Prostate gland (tissue), 2 donors: Measurements from ENCODE around the gene SLC39A11. TPM values are rescaled to one million over a fixed set of nuclear protein-coding genes. Genes with fewer than 3 reads are reported as not detected.

ENCODE experiments used
- DNase-seq: peaks from one replicate; pipeline ENCODE4 v3.0.0-alpha.2; 2019; ENCODE audit warnings: low spot score
- H3K27ac ChIP-seq, 2 donors: fragments of 200-600 bp; sonication (generic); 2 replicates each; pipeline ENCODE4 v1.5.1; 2017 to 2019
- H3K27me3 ChIP-seq: fragments of 200-600 bp; sonication (generic); replicated peaks from 2 replicates; pipeline ENCODE4 v1.5.1; 2019; ENCODE audit not compliant: insufficient read depth
- H3K36me3 ChIP-seq, 2 donors: fragments of 200-600 bp; sonication (generic); 1 replicate in 1 of 2; 2 replicates in 1 of 2; pipeline versions ENCODE4 v1.5.1 to v1.8.1; 2017 to 2019
- H3K4me1 ChIP-seq: fragments of 200-600 bp; sonication (generic); replicated peaks from 2 replicates; pipeline ENCODE4 v1.5.1; 2019
- H3K4me3 ChIP-seq, 2 donors: fragments of 200-600 bp; sonication (generic); 2 replicates each; pipeline ENCODE4 v1.5.1; 2017 to 2019
- H3K9me3 ChIP-seq: fragments of 200-600 bp; sonication (generic); 2 replicates; pipeline ENCODE4 v1.5.1; 2017
- POLR2A ChIP-seq: fragments of 450-650 bp; IDR thresholded peaks from one replicate; pipeline ENCODE4 v1.6.1; 2016; ENCODE audit warnings: antibody characterized with exemption, mild to moderate bottlenecking
- POLR2AphosphoS5 ChIP-seq: sonication (generic); formaldehyde crosslinking; IDR thresholded peaks from one replicate; pipeline ENCODE4 v1.6.1; 2017; ENCODE audit warnings: antibody characterized with exemption
- WGBS: methylation state at CpG from one replicate; pipeline ENCODE4 v1.1.5; 2018; 5-methylcytosine and 5-hydroxymethylcytosine counted together
- intact Hi-C: fragments of 100-400 bp; cut with DNase I; formaldehyde crosslinking; loops from one replicate; pipeline ENCODE4 v1.14.2; 2022
- total RNA-seq, 2 donors: library from RNA; depleted of rRNA; stranded (reverse); fragments of >200 nt; gene quantifications; one replicate each; pipeline ENCODE4 v1.1.0, GENCODE V29; 2016
- TF ChIP-seq, protein P1 (sequence below), 4 experiments: fragments of 200-600 bp in 2 of 4; fragments of 450-650 bp in 2 of 4; sonication (generic) in 2 of 4; IDR thresholded peaks; 1 replicate in 3 of 4; 2 replicates in 1 of 4; pipeline ENCODE4 v1.5.1; 2016 to 2019; ENCODE audit warnings: antibody characterized with exemption in 4 of 4, mild to moderate bottlenecking in 2 of 4, moderate library complexity in 2 of 4

The SLC39A11 gene
- total RNA-seq, 2 donors from 2014 or later, result 15.1 to 29.7 TPM

DNA sequence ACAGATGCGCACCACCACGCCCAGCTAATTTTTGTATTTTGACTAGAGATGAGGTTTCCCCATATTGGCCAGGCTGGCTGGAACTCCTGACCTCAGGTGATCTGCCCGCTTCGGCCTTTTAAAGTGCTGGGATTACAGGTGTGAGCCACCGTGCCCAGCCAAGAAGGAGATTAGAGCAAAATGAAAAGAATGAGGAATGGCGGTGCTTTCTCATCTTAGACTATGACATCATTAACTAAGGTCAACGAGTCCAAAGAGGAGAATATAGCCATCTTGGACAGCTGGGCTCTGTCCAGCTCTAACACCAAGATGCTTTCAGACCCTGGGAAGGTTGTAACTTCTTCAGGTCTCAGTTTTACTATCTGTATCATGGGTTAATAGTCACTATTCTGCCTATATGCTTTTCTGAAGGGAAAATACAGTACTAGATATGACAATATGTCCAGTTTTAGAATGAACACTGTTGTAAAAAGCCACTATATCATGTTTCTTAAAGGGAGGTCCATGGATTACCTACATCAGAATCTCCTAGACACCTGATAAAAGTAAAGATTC, 76.7 kb downstream of the SLC39A11 start:
- intact Hi-C loops, result no loop called here
- TF ChIP-seq, protein P1, sequence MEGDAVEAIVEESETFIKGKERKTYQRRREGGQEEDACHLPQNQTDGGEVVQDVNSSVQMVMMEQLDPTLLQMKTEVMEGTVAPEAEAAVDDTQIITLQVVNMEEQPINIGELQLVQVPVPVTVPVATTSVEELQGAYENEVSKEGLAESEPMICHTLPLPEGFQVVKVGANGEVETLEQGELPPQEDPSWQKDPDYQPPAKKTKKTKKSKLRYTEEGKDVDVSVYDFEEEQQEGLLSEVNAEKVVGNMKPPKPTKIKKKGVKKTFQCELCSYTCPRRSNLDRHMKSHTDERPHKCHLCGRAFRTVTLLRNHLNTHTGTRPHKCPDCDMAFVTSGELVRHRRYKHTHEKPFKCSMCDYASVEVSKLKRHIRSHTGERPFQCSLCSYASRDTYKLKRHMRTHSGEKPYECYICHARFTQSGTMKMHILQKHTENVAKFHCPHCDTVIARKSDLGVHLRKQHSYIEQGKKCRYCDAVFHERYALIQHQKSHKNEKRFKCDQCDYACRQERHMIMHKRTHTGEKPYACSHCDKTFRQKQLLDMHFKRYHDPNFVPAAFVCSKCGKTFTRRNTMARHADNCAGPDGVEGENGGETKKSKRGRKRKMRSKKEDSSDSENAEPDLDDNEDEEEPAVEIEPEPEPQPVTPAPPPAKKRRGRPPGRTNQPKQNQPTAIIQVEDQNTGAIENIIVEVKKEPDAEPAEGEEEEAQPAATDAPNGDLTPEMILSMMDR (IDR thresholded peaks at IDR 0.05), result no peak
- TF ChIP-seq POLR2A (no peak), POLR2AphosphoS5 (no peak)
- Histone ChIP-seq H3K4me1 (no peaks in the 10 kb centered on the region), H3K4me3 (no peak overlapping the region), H3K9me3 (no peaks in the 10 kb centered on the region), H3K36me3 (no peaks in the 10 kb centered on the region), H3K27ac (no peak overlapping the region), H3K27me3 (no peaks in the 10 kb centered on the region)
- 97% methylated on average over 7 of the region's 7 CpGs for WGBS
- no peak for DNase-seq

DNA sequence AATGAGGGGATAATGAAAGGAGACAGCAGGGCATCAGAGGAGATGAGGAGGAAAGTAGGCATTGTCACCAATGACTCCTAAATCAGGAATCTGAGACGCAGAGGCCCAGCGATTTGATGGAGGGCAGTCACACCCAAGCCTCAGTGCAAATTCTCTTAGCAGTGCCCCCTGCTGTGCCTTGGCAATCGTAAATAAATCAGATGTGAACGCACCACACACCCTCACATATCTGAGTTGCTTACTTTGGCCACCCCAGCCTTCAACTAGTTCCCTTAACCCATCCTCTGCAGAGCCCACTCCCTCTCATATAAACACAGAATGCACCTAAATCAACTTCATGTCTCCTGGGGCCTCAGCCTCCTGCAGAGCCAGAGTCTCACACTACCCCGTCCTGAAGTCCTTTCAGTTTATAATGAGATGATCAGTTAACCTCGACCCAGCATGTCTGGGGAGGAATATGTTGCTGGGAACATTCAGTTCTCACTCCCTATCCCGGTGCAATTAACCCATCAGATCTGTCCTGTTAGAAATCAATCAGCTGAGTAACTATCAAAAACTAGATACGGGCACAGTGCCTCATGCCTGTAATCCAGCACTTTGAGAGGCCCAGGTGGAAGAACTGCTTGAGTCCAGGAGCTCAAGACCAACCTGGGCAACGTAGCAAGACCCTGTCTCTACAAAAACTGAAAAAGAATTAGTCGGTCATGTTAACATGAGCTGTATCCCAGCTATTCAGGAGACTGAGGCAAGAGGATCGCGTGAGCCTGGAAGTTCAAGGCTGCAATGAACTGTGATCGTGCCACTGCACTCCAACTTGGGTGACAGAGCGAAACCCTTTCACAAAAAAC, 78.4 kb downstream of the SLC39A11 start:
- DNase-seq, result no peak
- H3K4me3 ChIP-seq, result no peak overlapping the region
- no peaks in the 10 kb centered on the region for H3K9me3 ChIP-seq
- intact Hi-C loops, result no loop called here
- TF ChIP-seq POLR2A, result no peak
- TF ChIP-seq, protein P1 (IDR thresholded peaks at IDR 0.05), result no peak
- TF ChIP-seq POLR2AphosphoS5, result peak; percentile 42
- no peaks in the 10 kb centered on the region for H3K4me1 ChIP-seq
- H3K27me3 ChIP-seq, result no peaks in the 10 kb centered on the region
- H3K27ac ChIP-seq, result no peak overlapping the region
- no peaks in the 10 kb centered on the region for H3K36me3 ChIP-seq
- 60% methylated on average over 14 of the region's 14 CpGs for WGBS

GRCh38 chr17:73013301-73013700, 79.2 kb downstream of the SLC39A11 start:
- intact Hi-C loops, result no loop called here
- Histone ChIP-seq H3K9me3 (no peaks in the 10 kb centered on the region), H3K27me3 (no peaks in the 10 kb centered on the region), H3K4me3 (no peak overlapping the region), H3K4me1 (no peaks in the 10 kb centered on the region), H3K27ac (no peak overlapping the region), H3K36me3 (no peaks in the 10 kb centered on the region)
- 73% methylated on average over 8 of the region's 8 CpGs for WGBS
- DNase-seq, result no peak
- no peak for TF ChIP-seq POLR2A
- TF ChIP-seq POLR2AphosphoS5, result no peak
- TF ChIP-seq, protein P1 (IDR thresholded peaks at IDR 0.05), result no peak

DNA sequence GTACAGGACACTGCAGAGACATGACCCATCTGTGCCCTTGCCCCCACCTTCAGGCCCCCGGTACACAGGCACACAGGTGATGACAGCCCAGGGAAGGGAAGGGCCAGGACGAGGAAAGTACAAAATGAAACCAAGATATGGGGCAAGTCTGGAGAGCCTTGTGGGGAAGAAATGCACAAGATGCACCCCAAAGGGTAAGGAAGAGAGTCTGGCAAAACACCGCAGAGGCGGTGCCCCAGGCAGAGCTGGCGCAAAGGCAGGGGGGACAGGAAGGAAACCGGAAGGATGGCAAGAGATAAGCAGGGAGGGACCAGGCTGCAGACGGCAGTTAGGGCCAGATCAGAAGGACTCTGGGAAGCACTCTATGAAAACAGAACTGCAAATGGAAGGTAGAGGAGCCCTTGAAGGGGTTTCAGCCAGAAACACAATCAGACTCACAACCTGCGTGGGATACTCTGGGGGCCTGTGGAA, 81.4 kb downstream of the SLC39A11 start:
- H3K9me3 ChIP-seq, result no peaks in the 10 kb centered on the region
- H3K36me3 ChIP-seq, result no peaks in the 10 kb centered on the region
- H3K27me3 ChIP-seq, result no peaks in the 10 kb centered on the region
- no peak for DNase-seq
- intact Hi-C loops, result no loop called here
- no peak for TF ChIP-seq POLR2AphosphoS5
- no peak for TF ChIP-seq POLR2A
- TF ChIP-seq, protein P1 (IDR thresholded peaks at IDR 0.05), result no peak
- 90% methylated on average over 8 of the region's 8 CpGs for WGBS
- no peak overlapping the region for H3K27ac ChIP-seq
- no peak overlapping the region for H3K4me3 ChIP-seq
- no peaks in the 10 kb centered on the region for H3K4me1 ChIP-seq
